HL-60 (cell line): ENCODE measurements around the gene WDR5B.

Experiments used
- CTCF ChIP-seq: IDR thresholded peaks from one replicate; pipeline ENCODE4 v1.5.1; 2011; ENCODE audit warnings: low read length, control low read depth, inconsistent platforms; ENCODE audit not compliant: insufficient read depth
- GABPA ChIP-seq: IDR thresholded peaks from 2 replicates; pipeline ENCODE4 v1.6.1; 2012; ENCODE audit warnings: low read depth
- SPI1 ChIP-seq: IDR thresholded peaks from 2 replicates; pipeline ENCODE4 v1.6.1; 2012; ENCODE audit warnings: low read depth, mild to moderate bottlenecking, borderline replicate concordance

DNA sequence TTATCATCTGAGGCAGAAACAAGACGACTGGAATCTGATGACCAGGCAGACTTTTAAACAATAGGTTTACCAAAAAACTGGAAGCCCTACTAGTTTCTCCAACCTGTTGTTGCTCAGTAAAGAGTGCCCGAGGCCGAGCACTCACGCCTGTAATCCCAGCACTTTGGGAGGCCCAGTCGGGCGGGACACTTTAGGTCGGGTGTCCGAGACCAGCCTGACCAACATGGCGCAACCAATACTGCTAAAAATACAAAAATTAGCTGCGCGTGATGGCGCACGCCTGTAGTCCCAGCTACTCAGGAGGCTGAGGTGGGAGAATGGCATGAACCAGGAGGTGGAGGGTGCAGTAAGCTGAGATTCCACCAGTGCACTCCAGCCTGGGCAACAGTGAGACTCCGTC lies 1.1 kb upstream of the WDR5B start:
- TF ChIP-seq CTCF, result no peak
- TF ChIP-seq SPI1, result no peak
- no peak for TF ChIP-seq GABPA
